ENCODE measurements around the gene ENTR1.

- TF ChIP-seq POLR2A (IDR thresholded peaks at IDR 0.05) (no peak), CTCF (IDR thresholded peaks at IDR 0.05) (no peak)
These were observed 45.8 kb upstream of the ENTR1 start for GRCh38 chr9:136456258-136456657.
